Neuronal stem cell (in vitro differentiated cells): ENCODE measurements around the gene ADAMTS17.
A peak's percentile ranks its signal among the peaks of the same experiment; 100 is the strongest.
"Not testable (repeated sequence)": the region's sequence is repeated elsewhere in the genome, so short reads cannot be mapped to it uniquely, and the experiment has no call there.

Source experiments
- DNase-seq: peaks from one replicate; pipeline ENCODE4 v3.0.0-alpha.2; 2013; ENCODE audit warnings: low spot score
- H2AFZ ChIP-seq: one replicate; pipeline ENCODE4 v1.6.1; 2013; ENCODE audit warnings: mild to moderate bottlenecking, low read length, inconsistent platforms
- H2AK5ac ChIP-seq: 2 replicates; pipeline ENCODE4 v1.6.1; 2013; ENCODE audit warnings: low read depth, mild to moderate bottlenecking, inconsistent platforms, low read length, moderate library complexity, mixed read lengths
- H2BK120ac ChIP-seq: 2 replicates; pipeline ENCODE4 v1.6.1; 2013; ENCODE audit warnings: low read depth, mild to moderate bottlenecking, inconsistent platforms, low read length, moderate library complexity, mixed read lengths
- H2BK12ac ChIP-seq: one replicate; pipeline ENCODE4 v1.6.1; 2013; ENCODE audit warnings: low read length, inconsistent platforms
- H2BK15ac ChIP-seq: 2 replicates; pipeline ENCODE4 v1.6.1; 2013; ENCODE audit warnings: mild to moderate bottlenecking, low read length, inconsistent platforms, mixed read lengths
- H2BK5ac ChIP-seq: one replicate; pipeline ENCODE4 v1.6.1; 2013; ENCODE audit warnings: inconsistent platforms, mild to moderate bottlenecking, low read length, moderate library complexity
- H3K14ac ChIP-seq: one replicate; pipeline ENCODE4 v1.6.1; 2013; ENCODE audit warnings: low read length, inconsistent platforms
- H3K18ac ChIP-seq: 2 replicates; pipeline ENCODE4 v1.6.1; 2013; ENCODE audit warnings: low read length, inconsistent platforms
- H3K23ac ChIP-seq: 2 replicates; pipeline ENCODE4 v1.6.1; 2013; ENCODE audit warnings: low read depth, mild to moderate bottlenecking, mixed read lengths, low read length, inconsistent platforms; ENCODE audit not compliant: poor library complexity
- H3K27ac ChIP-seq: replicated peaks from 3 replicates; pipeline ENCODE4 v1.5.1; 2013; ENCODE audit warnings: low read length, inconsistent platforms
- H3K27me3 ChIP-seq, 3 experiments: 2 replicates each; pipeline ENCODE4 v1.6.1; 2013; ENCODE audit warnings: low read length in 3 of 3, mild to moderate bottlenecking in 2 of 3, inconsistent platforms in 1 of 3, low read depth in 1 of 3, mixed read lengths in 1 of 3, moderate library complexity in 1 of 3; ENCODE audit not compliant: control insufficient read depth in 3 of 3, insufficient read depth in 3 of 3
- H3K36me3 ChIP-seq, 2 donors: replicated peaks in 1 of 2; 2 replicates each; pipeline ENCODE4 v1.6.1; 2013; ENCODE audit warnings: low read length in 2 of 2; ENCODE audit not compliant: control insufficient read depth in 2 of 2, insufficient read depth in 2 of 2
- H3K4ac ChIP-seq: 2 replicates; pipeline ENCODE4 v1.6.1; 2013; ENCODE audit warnings: inconsistent platforms, mild to moderate bottlenecking, low read length, moderate library complexity
- H3K4me1 ChIP-seq, 2 donors: 1 replicate in 1 of 2; 2 replicates in 1 of 2; pipeline ENCODE4 v1.6.1; 2013; ENCODE audit warnings: low read length in 2 of 2, low read depth in 1 of 2; ENCODE audit not compliant: control insufficient read depth in 2 of 2, insufficient read depth in 1 of 2
- H3K4me2 ChIP-seq: one replicate; pipeline ENCODE4 v1.6.1; 2013; ENCODE audit warnings: mild to moderate bottlenecking, low read length, inconsistent platforms; ENCODE audit not compliant: insufficient read depth, poor library complexity, severe bottlenecking
- H3K4me3 ChIP-seq, 2 donors: 2 replicates each; pipeline ENCODE4 v1.5.1; 2013; ENCODE audit warnings: low read length in 2 of 2, mild to moderate bottlenecking in 2 of 2, inconsistent platforms in 1 of 2, moderate library complexity in 1 of 2
- H3K79me1 ChIP-seq: one replicate; pipeline ENCODE4 v1.6.1; 2013; ENCODE audit warnings: low read depth, mild to moderate bottlenecking, inconsistent platforms, low read length, moderate library complexity
- H3K9ac ChIP-seq: one replicate; pipeline ENCODE4 v1.6.1; 2013; ENCODE audit warnings: mild to moderate bottlenecking, low read depth, low read length, inconsistent platforms; ENCODE audit not compliant: poor library complexity
- H3K9me3 ChIP-seq, 2 donors: replicated peaks in 1 of 2; 2 replicates each; pipeline versions ENCODE3 to v1.6.1; 2013; ENCODE audit warnings: low read length in 2 of 2, mild to moderate bottlenecking in 2 of 2, inconsistent platforms in 1 of 2, low read depth in 1 of 2, mixed read lengths in 1 of 2, moderate library complexity in 1 of 2; ENCODE audit not compliant: control insufficient read depth in 2 of 2, insufficient read depth in 1 of 2
- H4K8ac ChIP-seq: one replicate; pipeline ENCODE4 v1.6.1; 2013; ENCODE audit warnings: low read depth, mild to moderate bottlenecking, inconsistent platforms, low read length, moderate library complexity
- H4K91ac ChIP-seq: one replicate; pipeline ENCODE4 v1.6.1; 2013; ENCODE audit warnings: low read length, low read depth, mild to moderate bottlenecking, inconsistent platforms; ENCODE audit not compliant: poor library complexity
- WGBS, 2 donors: extraction: QIAGEN DNeasy Blood & Tissue Kit; methylation state at CpG; one replicate each; pipeline ENCODE4 v1.1.7; 2013; ENCODE audit warnings: missing lambda C conversion rate in 2 of 2, mixed read lengths in 1 of 2; ENCODE audit not compliant: insufficient read length in 2 of 2, insufficient replicate concordance in 1 of 2; ENCODE audit errors: extremely low coverage in 2 of 2; 5-methylcytosine and 5-hydroxymethylcytosine counted together

ADAMTS17 gene

DNA sequence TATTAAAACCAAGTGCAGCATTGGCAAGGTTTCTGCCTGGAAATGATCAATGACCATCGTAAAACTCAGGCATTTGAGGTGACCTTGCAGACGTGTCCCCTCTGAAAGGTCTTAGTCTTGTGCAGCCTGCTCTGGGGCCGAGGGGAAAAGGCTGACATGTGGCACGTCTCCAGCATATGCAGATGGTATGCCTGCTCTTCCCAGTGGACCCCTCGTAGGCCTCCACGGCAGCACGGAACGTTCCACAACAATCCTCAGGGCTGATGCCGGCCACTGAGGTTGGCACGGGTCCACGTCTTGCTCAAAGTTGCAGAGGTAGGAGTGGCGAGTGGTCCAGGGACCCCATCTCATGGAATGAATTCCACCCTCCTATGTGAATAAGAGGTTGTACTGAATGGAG lies 361.0 kb downstream of the ADAMTS17 start:
- H3K27ac ChIP-seq, result no peak overlapping the region
- H3K18ac ChIP-seq, result peak overlapping the region; percentile 66
- peak overlapping the region; percentile 51 for H2AK5ac ChIP-seq
- H3K4me1 ChIP-seq, result peaks cover 2 to 20% of the 10 kb centered on the region in 2 donors
- no peak for DNase-seq
- peak overlapping the region; percentile 43 for H2BK15ac ChIP-seq
- H2BK5ac ChIP-seq, result no peak overlapping the region
- H2BK120ac ChIP-seq, result no peak overlapping the region
- H3K4ac ChIP-seq, result no peak overlapping the region
- no peak overlapping the region for H2AFZ ChIP-seq
- H3K23ac ChIP-seq, result no peak overlapping the region
- H3K36me3 ChIP-seq, result no peaks in the 10 kb centered on the region
- peak overlapping the region; percentile 23 for H3K14ac ChIP-seq
- WGBS, 2 donors, result no CpG with 5 or more reads among the region's 12 CpGs
- no peaks in the 10 kb centered on the region for H3K79me1 ChIP-seq
- no peak overlapping the region for H4K91ac ChIP-seq
- no peak overlapping the region for H2BK12ac ChIP-seq
- H3K9me3 ChIP-seq, result no peaks in the 10 kb centered on the region
- H4K8ac ChIP-seq, result no peak overlapping the region
- no peak overlapping the region for H3K4me3 ChIP-seq
- H3K27me3 ChIP-seq, result no peaks in the 10 kb centered on the region
- no peak overlapping the region for H3K9ac ChIP-seq
- H3K4me2 ChIP-seq, result no peak overlapping the region

DNA sequence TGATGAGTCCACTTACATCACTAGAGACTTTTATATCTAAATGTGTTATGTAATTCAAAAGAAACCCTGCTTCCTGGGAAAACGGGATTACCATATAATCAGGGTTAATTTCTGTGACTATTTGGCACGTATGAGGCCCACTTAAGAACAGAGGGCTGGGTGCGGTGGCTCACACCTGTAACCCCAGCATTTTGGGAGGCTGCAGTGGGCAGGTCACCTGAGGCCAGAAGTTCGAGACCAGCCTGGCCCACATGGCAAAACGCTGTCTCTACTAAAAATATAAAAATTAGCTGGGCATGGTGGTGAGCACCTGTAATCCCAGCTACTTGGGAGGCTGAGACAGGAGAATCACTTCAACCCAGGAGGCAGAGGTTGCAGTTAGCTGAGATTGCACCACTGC lies 361.9 kb downstream of the ADAMTS17 start:
- H3K4ac ChIP-seq, H4K8ac ChIP-seq, H2BK15ac ChIP-seq, H3K27ac ChIP-seq, H3K9me3 ChIP-seq, H3K27me3 ChIP-seq, H3K14ac ChIP-seq, H3K23ac ChIP-seq, H2AFZ ChIP-seq, H2AK5ac ChIP-seq, H3K79me1 ChIP-seq, DNase-seq, H3K4me2 ChIP-seq, H3K4me3 ChIP-seq, H3K18ac ChIP-seq, H2BK12ac ChIP-seq, H2BK5ac ChIP-seq, H3K9ac ChIP-seq, H3K36me3 ChIP-seq, H2BK120ac ChIP-seq, H4K91ac ChIP-seq: not testable (repeated sequence)
- WGBS, 2 donors, result no CpG with 5 or more reads among the region's 5 CpGs
- H3K4me1 ChIP-seq, result peaks cover 2 to 20% of the 10 kb centered on the region in 2 donors

DNA sequence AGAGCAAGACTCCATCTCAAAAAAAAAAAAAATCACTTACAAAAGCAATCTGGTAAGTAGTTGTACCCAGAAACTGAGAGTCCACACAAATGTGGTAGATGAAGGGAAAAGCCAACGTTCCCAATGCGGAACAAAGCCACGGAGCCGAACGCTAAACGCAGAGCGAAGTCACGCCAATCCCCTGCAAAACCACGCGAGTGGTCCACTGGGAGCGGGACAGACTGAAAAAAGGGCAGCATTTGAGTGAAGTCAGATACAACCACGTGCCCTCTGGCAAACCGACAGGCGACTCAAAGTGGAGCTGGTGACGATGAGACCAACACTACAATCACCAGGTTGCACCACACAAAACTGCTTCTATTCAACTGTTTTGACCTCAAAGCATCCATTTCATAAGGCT lies 362.4 kb downstream of the ADAMTS17 start:
- no peak overlapping the region for H2BK15ac ChIP-seq
- no peak overlapping the region for H2AK5ac ChIP-seq
- no peak overlapping the region for H3K23ac ChIP-seq
- H2BK12ac ChIP-seq, result no peak overlapping the region
- no peak overlapping the region for H4K8ac ChIP-seq
- H3K9ac ChIP-seq, result no peak overlapping the region
- DNase-seq, result no peak
- no peak overlapping the region for H2AFZ ChIP-seq
- no peak overlapping the region for H2BK5ac ChIP-seq
- peaks cover 2 to 20% of the 10 kb centered on the region in 2 donors for H3K4me1 ChIP-seq
- H3K9me3 ChIP-seq, result no peaks in the 10 kb centered on the region
- no peak overlapping the region for H3K18ac ChIP-seq
- H3K27me3 ChIP-seq, result no peaks in the 10 kb centered on the region
- no peak overlapping the region for H3K4me2 ChIP-seq
- H4K91ac ChIP-seq, result no peak overlapping the region
- H3K36me3 ChIP-seq, result no peaks in the 10 kb centered on the region
- WGBS, 2 donors, result no CpG with 5 or more reads among the region's 15 CpGs
- H3K4ac ChIP-seq, result no peak overlapping the region
- no peak overlapping the region for H3K4me3 ChIP-seq
- H3K79me1 ChIP-seq, result no peaks in the 10 kb centered on the region
- no peak overlapping the region for H2BK120ac ChIP-seq
- H3K27ac ChIP-seq, result no peak overlapping the region
- H3K14ac ChIP-seq, result no peak overlapping the region

DNA sequence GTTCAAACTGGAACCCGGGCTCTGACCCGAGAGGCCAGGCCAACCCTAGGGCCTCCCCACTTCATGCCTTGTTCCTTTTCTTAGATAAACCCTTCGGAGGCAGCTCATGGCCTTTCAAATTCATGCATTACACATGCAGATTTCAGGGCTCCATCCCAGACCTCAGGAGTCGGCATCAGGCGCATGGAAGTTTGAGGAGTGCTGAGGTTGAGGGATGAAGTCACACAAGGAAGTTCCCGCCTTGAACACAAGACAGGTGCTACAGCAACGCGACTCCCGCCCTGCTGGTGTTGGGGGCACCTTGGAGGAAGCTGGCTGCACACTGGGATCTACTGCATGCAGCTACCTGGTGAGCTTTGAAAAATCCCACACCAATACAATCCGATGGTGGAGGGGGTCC lies 363.3 kb downstream of the ADAMTS17 start:
- no peak overlapping the region for H2AFZ ChIP-seq
- H3K14ac ChIP-seq, result no peak overlapping the region
- no peak overlapping the region for H2BK12ac ChIP-seq
- H3K79me1 ChIP-seq, result no peaks in the 10 kb centered on the region
- no peak overlapping the region for H2AK5ac ChIP-seq
- H2BK15ac ChIP-seq, result no peak overlapping the region
- no peaks in the 10 kb centered on the region for H3K9me3 ChIP-seq
- H3K18ac ChIP-seq, result no peak overlapping the region
- no peak overlapping the region for H4K91ac ChIP-seq
- no peak overlapping the region for H2BK5ac ChIP-seq
- H2BK120ac ChIP-seq, result no peak overlapping the region
- no peak overlapping the region for H3K23ac ChIP-seq
- H3K27ac ChIP-seq, result no peak overlapping the region
- peaks cover 0 to 13% of the 10 kb centered on the region in 2 donors for H3K4me1 ChIP-seq
- no peak for DNase-seq
- H3K9ac ChIP-seq, result no peak overlapping the region
- H3K4me3 ChIP-seq, result no peak overlapping the region
- H3K27me3 ChIP-seq, result no peaks in the 10 kb centered on the region
- H3K4me2 ChIP-seq, result no peak overlapping the region
- no CpG with 5 or more reads among the region's 10 CpGs for WGBS, 2 donors
- H3K4ac ChIP-seq, result no peak overlapping the region
- H4K8ac ChIP-seq, result no peak overlapping the region
- H3K36me3 ChIP-seq, result no peaks in the 10 kb centered on the region
